ENCODE measurements around the gene EPS15.

The EPS15 gene

DNA sequence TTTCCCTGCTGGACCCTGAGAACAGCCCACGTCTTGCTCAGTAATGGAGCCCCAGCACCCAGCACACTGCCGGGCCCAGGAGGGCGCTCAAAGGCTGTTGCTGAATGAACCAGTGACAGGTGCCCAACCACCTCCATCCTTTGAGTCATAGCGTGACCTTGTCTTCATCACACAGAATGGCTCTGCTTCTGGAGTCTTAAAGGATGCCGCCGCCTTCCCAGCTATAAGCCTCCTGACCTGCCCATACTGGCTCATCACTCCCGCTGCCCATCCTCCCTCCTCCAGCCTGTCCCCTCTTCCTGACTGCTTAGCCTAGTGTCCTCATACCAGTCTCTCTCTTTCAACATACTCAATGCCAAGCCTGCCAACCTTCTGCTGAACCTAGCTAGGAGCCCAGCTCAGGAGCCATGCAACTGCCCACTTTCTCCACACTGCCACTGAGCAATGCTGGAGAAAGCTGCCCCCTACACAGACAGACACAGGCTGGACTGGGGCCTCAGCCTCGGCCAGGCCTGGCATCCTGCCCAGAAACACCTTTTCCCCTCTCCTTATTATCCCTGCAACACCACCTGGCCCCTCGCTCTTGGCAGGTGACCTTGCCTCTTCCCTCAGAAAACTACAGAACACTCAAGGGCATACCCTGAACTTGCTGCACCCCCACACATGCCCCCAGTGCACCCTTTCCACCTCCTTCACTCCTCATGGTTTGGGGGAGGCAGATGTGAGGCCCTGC is 202.8 kb downstream of the EPS15 start:
- no peak for DNase-seq (ENCODE audit: low spot score)

DNA sequence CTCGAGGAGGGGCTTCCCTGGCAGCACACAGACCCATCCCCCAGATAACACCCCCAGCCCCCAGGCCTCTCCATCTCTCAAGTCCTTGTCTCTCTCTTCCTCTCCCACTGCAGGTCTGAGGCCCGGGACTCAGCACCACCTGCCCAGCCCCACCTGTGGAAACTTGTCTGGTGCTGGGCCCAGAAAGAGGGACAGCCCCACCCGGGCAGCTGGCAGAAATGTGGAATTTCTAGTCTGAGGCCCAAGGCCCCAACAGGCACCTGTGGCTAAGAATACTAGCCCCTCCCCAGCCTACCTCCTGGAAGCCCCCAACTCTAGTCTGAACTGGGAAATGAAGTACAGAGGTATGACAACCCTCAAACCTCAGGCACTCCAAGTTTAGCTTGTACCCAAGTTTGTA is 204.1 kb downstream of the EPS15 start:
- DNase-seq (ENCODE audit: low spot score) = no peak

DNA sequence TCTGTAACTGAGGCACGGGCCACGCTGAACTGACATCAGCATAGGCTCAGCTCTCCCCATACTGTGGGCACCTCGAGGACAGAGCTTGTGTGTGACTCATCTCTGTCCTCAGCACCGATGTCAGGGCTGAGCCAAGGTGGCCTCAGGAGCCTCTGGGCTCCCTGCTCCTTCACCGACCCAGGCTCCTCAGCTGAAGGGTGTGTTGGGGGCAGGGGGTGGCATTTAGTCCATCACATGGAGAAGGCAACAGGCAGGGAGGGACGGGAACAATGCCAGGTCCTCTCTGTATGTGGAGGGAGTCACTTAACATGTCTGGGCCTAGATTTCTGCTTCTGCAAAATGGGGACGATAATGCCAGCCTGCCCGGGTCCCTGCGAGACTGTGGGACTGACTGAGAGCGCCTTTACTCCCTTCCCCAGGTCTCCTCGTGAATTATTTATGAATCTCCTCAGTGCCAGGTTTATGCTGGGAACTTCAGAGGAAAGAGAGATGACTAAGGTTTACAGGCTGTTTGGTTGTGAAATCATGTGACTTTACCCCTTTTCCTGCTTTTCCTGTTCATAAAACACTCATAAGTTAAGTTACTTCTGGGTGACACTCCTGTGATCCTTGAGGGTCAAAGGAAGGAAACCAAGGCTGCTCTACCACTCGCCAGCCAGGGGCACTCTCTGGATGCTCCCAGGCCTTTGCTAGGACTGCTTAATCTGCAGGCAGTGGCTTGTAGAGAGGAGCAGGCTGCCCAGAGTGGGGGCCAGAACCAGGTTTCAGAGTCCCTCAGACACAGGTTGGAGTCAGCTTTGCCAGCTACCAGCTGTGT is 204.9 kb downstream of the EPS15 start:
- no peak for DNase-seq (ENCODE audit: low spot score)

DNA sequence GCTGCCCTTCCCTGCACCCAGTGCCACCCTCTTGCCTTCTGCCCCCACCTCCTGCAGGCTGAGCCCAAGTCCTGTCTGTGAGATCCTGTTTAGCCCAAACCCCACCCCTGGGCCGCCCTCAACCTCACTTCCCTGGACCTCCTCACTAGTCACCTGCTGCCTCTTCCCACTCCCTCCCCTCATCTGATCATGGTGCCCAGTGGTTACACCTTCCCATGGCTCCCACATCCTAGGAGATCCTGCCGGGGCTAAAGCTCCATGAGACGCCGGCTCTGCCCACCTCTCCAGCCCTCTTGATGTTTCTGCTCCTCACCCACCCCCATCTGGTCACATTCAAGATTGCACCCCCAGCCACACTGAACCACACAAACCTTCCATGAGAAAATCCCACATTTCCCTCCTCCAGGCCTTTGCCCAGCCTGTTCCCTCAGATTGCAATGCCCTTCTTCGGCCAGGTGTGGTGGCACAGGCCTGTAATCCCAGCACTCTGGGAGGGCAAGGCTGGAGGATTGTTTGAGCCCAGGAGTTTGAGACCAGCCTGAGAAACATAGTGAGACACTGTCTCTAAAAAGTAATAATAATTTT is 205.7 kb downstream of the EPS15 start:
- no peak for DNase-seq (ENCODE audit: low spot score)

DNA sequence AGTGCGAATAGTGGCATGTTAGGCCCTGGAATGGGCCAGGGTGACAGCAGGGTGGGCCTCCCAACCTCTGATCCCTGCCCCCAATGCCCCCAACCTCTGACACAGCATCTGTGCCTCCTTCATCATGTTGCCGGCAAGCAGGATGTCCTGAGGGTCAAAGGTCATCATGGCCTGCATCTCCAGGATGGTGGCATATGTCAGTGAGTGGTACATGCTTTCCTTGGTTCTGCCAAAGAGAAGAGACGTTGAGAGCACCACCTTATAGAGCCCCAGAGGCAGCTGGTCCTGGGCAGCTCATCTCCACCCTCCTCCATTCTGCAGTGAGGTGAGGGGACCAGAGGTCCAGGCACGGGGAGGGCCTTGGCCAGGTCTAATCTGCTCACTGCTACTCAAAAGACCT is 206.3 kb downstream of the EPS15 start:
- no peak for DNase-seq (ENCODE audit: low spot score)

DNA sequence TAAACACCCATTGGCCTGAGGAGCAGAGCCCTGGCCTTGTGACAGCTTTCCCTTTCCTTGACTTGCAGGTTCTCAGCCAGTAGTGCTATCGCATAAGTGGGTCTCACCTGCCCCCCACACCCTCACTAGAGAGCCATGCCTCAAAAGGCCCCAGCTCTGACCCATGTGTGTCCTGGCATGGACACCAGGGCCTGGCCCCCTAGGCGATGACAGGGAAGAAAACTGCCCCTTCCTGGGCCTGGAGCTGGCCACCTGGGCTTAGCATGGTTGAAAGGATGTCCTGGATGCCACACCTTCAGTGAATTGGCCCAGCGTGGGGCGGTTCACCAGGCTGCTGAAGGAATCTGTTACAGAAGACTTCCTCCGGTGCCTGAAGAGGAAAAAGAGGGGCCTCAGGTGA is 207.2 kb downstream of the EPS15 start:
- DNase-seq (ENCODE audit: low spot score) = no peak

DNA sequence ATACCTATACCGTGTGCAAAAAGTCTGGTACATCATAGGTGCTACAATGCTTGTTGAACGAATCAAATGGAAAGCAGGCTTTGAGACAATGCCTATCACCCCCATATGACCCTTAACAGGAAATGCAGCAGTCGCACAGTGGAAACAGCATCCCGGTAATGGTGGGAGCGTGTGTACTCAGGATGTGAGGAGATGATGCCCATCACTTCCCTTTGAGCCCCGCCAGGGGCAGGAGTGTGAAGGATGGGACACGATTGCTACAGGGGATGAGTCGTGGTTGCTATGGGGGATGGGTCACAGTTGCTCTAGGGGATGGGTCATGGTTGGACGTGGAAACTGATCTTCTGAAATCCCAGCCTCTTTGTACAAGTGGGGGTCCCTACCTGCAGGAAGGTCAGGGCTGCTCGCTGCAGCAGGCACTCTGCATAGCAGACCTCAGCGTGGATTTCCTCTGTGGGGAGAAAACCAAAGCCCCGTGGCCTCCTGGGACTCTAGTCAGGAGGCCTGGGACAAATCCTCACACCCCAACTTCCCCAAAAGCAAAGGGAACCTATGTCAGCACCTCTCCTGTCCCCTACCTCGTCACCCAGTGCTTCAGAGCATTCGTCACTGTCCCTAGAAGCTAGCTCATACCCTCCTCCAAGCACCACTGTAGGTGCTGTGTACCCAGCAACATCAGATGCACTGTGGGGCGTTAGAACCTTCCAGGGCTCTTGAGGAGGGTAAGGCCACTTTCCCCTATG is 208.0 kb downstream of the EPS15 start:
- DNase-seq (ENCODE audit: low spot score) = no peak

DNA sequence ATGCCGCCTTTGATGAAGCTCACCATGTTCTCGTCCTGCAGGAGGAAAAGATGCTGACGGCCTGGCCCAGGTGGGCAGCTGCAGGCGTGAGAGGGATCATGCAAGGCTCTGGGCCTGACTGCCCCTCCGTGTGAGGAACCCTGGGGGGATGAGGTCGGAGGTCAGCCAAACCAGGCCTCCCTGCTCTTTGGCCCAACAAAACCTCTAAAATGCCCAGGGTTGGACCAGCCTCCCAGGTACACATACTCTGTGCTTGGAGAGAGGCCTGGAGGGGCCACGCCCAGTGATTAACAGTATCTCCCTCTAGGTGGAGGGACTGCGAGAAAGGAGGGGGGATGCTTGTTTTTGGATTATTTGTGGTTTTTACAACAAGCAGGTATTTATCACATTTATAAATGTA is 209.8 kb downstream of the EPS15 start:
- no peak for DNase-seq (ENCODE audit: low spot score)

DNA sequence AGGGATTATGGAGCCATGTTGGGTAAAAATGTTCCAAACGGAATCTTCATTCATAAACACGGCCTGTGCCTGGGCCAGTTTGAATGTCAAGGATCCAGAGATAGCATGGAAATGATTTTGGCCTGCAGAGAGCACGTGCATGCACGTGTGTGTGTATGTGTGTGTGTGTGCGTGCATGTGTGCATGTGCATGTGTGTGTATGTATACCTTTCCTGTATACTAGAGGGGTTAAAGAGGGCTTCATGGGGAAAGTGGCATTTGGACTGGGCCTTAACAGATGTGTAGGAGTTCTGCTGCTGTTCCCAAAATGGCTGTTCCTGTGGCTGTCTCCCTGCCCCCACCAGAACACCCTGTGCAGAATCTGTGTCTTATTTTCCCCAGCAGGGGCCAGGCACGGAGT is 210.4 kb downstream of the EPS15 start:
- DNase-seq (ENCODE audit: low spot score) = no peak

DNA sequence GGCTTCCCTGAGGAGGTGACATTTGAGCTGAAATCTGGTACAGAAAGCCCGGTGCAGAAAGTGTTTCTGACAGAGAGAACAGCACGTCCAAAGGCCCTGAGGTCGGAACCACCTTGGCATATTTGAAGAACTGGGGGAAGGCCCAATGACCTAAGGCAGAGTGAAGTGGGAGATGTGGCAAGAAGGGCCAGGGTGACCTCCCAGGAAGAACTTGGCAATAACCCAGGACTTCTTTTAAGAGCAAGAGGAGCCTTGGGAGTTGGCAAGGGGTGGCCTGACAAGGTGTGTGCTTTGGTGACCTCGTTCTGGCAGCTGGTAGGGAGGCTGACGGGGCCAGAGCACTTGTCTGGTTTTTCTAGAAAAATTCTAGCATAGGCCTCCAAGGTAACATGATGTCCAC is 212.1 kb downstream of the EPS15 start:
- DNase-seq (ENCODE audit: low spot score) = no peak

DNA sequence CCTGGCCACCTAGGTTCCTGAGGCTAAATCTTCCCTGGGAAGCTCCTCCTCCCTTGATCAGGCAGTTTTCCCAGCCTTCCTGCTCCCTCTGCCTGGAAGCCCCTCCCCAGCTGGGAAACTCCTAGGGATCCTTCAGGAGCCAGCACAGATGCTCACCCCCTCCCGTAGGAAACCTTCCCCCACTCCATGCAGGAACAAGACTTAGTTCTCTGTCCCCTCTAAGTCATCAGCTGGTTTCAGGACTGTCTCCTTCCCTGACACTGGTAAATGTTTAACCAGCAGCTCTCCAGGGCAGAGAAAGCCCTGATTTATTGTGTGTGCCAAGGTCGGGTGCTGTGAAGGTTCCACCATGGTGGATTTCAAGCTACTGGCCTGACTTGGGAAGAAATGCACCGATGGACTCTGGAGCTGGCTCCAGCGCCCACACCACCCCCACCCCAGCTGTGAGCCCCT is 213.7 kb downstream of the EPS15 start:
- DNase-seq (ENCODE audit: low spot score) = no peak

DNA sequence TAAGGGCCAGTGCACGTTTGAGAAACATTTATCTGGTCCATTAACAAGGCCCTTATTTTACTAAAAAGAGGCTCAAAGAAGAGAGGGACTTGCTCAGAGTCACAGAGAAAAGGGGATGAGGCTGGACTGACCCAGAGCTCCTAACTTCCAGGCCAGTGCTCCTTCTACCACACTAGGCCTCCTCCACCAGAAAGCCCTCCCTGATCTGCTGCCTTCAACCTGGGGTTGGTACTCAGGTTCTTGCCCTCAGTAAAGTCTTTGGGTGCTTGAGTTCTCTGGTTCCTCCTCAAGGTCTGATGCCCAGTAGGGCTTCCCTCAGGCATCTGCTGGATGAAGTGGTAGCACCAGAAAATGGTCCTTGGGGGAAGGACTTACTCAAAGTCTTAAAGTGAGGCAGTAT is 214.7 kb downstream of the EPS15 start:
- DNase-seq (ENCODE audit: low spot score) = no peak

Data from hematopoietic multipotent progenitor cell treated with erythropoietin and hydrocortisone succinate and interleukin-3 and kit ligand, for 15 days (in vitro differentiated cells).